ENCODE data around the gene MGLL. TPM values are rescaled to one million over a fixed set of nuclear protein-coding genes. Genes with fewer than 3 reads are reported as not detected.
A peak's percentile ranks its signal among the peaks of the same experiment; 100 is the strongest.

MGLL gene
- total and polyA plus RNA-seq, 2 donors (not counting 1 experiment from before 2014, with no cell fraction given), result 1.7 to 6.9 TPM

DNA sequence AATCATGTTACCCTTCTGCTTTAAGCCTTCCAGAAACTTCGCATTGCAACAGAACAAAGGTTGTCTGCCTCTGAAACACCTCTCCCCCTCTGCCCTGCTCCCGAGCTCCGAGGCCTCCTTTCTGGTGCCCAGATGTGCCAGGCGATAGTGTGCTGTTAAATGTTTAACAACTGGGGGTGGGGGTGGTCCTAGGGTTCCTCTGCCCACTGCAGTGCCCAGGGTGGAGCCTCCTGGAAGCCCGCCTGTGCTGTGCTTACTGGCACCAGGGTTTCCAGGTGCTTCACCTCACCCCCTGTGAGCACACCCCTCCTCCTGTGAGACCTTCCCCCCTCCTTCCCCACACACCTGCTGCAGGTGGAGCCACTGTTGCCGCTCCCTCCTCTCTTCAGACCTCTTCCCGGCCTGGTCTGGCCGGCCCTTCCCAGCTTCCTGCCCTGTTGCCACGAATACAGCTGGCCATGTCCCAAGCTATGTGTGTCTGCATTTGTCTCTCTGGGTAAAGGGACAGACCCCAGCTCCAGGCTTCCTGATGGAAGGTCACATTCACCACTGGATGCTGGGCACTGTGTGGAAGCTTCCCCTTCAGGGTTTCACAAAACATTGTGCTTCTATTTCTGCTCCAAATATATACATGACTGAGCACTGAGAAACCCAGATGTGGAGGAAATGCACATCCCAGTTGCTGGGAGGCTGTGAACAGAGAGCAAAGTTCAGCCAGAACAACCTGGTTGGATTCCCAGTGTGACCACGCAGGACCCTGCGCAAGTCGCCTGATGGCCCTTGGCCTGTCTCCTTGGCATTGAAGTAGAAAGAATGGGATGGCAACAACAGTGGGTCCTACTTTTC is 37.2 kb downstream of the MGLL start:
- no peak for ATAC-seq (ENCODE audit: low read depth)
- no peak overlapping the region for H3K4me3 Mint-ChIP-seq
- ChIA-PET CTCF (interaction anchor here (1.5 kb wide), 1 partner anchor 35 kb away, joined by 3 read pairs; no protein-coding TSS in a partner anchor), POLR2A (no interaction called here)
- no peaks in the 10 kb centered on the region for H3K36me3 ChIP-seq (replicated peaks in 1 of 2; ENCODE audit: control extremely low read depth in 1 of 2, control insufficient read depth in 1 of 2, extremely low read depth in 1 of 2, insufficient read depth in 2 of 2, low read length in 1 of 2)
- no peaks in the 10 kb centered on the region for H3K27me3 ChIP-seq (replicated peaks in 1 of 4; ENCODE audit: control extremely low read depth in 1 of 4, control insufficient read depth in 3 of 4, insufficient read depth in 4 of 4, low read length in 3 of 4)
- no peaks in the 10 kb centered on the region for H3K27me3 Mint-ChIP-seq
- H3K4me2 ChIP-seq (replicated peaks; ENCODE audit: low read depth, low read length, poor library complexity, severe bottlenecking), result no peak overlapping the region
- no peaks in the 10 kb centered on the region for H3K4me1 Mint-ChIP-seq
- no peak for TF ChIP-seq EZH2 (IDR thresholded peaks at IDR 0.05; ENCODE audit: borderline replicate concordance, insufficient read depth, low read depth, low read length, poor library complexity, severe bottlenecking)
- TF ChIP-seq, protein P1, sequence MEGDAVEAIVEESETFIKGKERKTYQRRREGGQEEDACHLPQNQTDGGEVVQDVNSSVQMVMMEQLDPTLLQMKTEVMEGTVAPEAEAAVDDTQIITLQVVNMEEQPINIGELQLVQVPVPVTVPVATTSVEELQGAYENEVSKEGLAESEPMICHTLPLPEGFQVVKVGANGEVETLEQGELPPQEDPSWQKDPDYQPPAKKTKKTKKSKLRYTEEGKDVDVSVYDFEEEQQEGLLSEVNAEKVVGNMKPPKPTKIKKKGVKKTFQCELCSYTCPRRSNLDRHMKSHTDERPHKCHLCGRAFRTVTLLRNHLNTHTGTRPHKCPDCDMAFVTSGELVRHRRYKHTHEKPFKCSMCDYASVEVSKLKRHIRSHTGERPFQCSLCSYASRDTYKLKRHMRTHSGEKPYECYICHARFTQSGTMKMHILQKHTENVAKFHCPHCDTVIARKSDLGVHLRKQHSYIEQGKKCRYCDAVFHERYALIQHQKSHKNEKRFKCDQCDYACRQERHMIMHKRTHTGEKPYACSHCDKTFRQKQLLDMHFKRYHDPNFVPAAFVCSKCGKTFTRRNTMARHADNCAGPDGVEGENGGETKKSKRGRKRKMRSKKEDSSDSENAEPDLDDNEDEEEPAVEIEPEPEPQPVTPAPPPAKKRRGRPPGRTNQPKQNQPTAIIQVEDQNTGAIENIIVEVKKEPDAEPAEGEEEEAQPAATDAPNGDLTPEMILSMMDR (IDR thresholded peaks at IDR 0.05), result no peak
- no peaks in the 10 kb centered on the region for H3K79me2 ChIP-seq (ENCODE audit: control insufficient read depth, insufficient read depth, low read length)
- intact Hi-C loops (cut with micrococcal nuclease), result no loop called here
- H3K4me3 ChIP-seq (ENCODE audit: control extremely low read depth in 1 of 5, extremely low read depth in 1 of 5, insufficient read depth in 1 of 5, low read depth in 2 of 5, low read length in 4 of 5), result no peak overlapping the region
- no peaks in the 10 kb centered on the region for H3K9me3 Mint-ChIP-seq (ENCODE audit: insufficient read depth)
- 79% methylated on average over 9 of the region's 12 CpGs for WGBS (ENCODE audit: insufficient coverage)
- no peak overlapping the region for H3K27ac Mint-ChIP-seq
- DNase-seq, result no peak
- H4K20me1 ChIP-seq (ENCODE audit: control insufficient read depth, insufficient read depth, low read length, poor library complexity, severe bottlenecking), result no peaks in the 10 kb centered on the region
- no peaks in the 10 kb centered on the region for H3K9me3 ChIP-seq (ENCODE audit: control extremely low read depth in 1 of 3, control insufficient read depth in 2 of 3, insufficient read depth in 1 of 3, low read length in 2 of 3)
- H3K4me1 ChIP-seq (ENCODE audit: control insufficient read depth in 2 of 2, insufficient read depth in 2 of 2, low read length in 2 of 2), result no peaks in the 10 kb centered on the region
- no peak overlapping the region for H3K9ac ChIP-seq (ENCODE audit: low read length)
- H3K27ac ChIP-seq (ENCODE audit: low read length in 2 of 2), result no peak overlapping the region
- H2AFZ ChIP-seq (ENCODE audit: insufficient read depth, low read depth, low read length, poor library complexity, severe bottlenecking), result no peak overlapping the region

DNA sequence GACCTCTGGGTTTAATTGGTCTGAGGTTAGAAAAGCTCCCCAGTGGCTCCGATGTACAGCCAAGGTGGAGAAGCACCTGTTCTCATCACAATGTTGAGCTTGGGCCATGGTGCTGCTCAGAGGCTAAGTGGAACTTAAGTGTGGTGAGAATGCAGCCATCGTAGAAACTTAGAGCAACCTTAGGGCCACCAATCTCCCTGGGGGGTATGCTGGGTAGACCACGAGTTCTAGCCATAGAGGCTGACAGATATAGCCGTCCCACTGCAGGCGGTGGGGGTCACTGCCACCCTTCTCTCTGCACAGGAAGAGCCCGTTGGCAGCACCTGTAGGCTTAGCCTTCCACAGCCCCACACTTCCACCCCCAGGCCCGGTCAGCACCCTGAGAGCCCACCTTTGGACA is 38.0 kb downstream of the MGLL start:
- CTCF ChIA-PET, result interaction anchor here (1.5 kb wide), 1 partner anchor 34 kb away, joined by 3 read pairs; no protein-coding TSS in a partner anchor
- H3K9ac ChIP-seq (ENCODE audit: low read length), result no peak overlapping the region

More for the DNA sequence above, 38.0 kb downstream of the MGLL start:
- H3K27me3 Mint-ChIP-seq, result no peaks in the 10 kb centered on the region
- Histone ChIP-seq H4K20me1 (ENCODE audit: control insufficient read depth, insufficient read depth, low read length, poor library complexity, severe bottlenecking) (no peaks in the 10 kb centered on the region), H3K4me3 (ENCODE audit: control extremely low read depth in 1 of 5, extremely low read depth in 1 of 5, insufficient read depth in 1 of 5, low read depth in 2 of 5, low read length in 4 of 5) (no peak overlapping the region), H3K27me3 (replicated peaks in 1 of 4; ENCODE audit: control extremely low read depth in 1 of 4, control insufficient read depth in 3 of 4, insufficient read depth in 4 of 4, low read length in 3 of 4) (no peaks in the 10 kb centered on the region), H3K4me2 (replicated peaks; ENCODE audit: low read depth, low read length, poor library complexity, severe bottlenecking) (no peak overlapping the region), H2AFZ (ENCODE audit: insufficient read depth, low read depth, low read length, poor library complexity, severe bottlenecking) (no peak overlapping the region), H3K9me3 (ENCODE audit: control extremely low read depth in 1 of 3, control insufficient read depth in 2 of 3, insufficient read depth in 1 of 3, low read length in 2 of 3) (no peaks in the 10 kb centered on the region), H3K4me1 (ENCODE audit: control insufficient read depth in 2 of 2, insufficient read depth in 2 of 2, low read length in 2 of 2) (no peaks in the 10 kb centered on the region), H3K36me3 (replicated peaks in 1 of 2; ENCODE audit: control extremely low read depth in 1 of 2, control insufficient read depth in 1 of 2, extremely low read depth in 1 of 2, insufficient read depth in 2 of 2, low read length in 1 of 2) (no peaks in the 10 kb centered on the region), H3K27ac (ENCODE audit: low read length in 2 of 2) (no peak overlapping the region), H3K79me2 (ENCODE audit: control insufficient read depth, insufficient read depth, low read length) (no peaks in the 10 kb centered on the region)
- TF ChIP-seq, protein P1 (IDR thresholded peaks at IDR 0.05), result no peak
- TF ChIP-seq EZH2 (IDR thresholded peaks at IDR 0.05; ENCODE audit: borderline replicate concordance, insufficient read depth, low read depth, low read length, poor library complexity, severe bottlenecking), result no peak
- no peak for DNase-seq
- ATAC-seq (ENCODE audit: low read depth), result peak; percentile 21
- no peaks in the 10 kb centered on the region for H3K9me3 Mint-ChIP-seq (ENCODE audit: insufficient read depth)
- intact Hi-C loops (cut with micrococcal nuclease), result no loop called here
- H3K4me1 Mint-ChIP-seq, result no peaks in the 10 kb centered on the region
- no peak overlapping the region for H3K4me3 Mint-ChIP-seq
- 0% methylated on average over 2 of the region's 7 CpGs for WGBS (ENCODE audit: insufficient coverage)
- no peak overlapping the region for H3K27ac Mint-ChIP-seq
- POLR2A ChIA-PET, result no interaction called here
